Left lung (tissue), 10 donors: ENCODE results near the gene ZNF189. TPM values are rescaled to one million over a fixed set of nuclear protein-coding genes. Genes with fewer than 3 reads are reported as not detected.

Source experiments
- ATAC-seq: fragments of 200-7000 bp; cut with Tn5 transposase; one replicate; pipeline ENCODE4 v1.9.1; 2020; ENCODE audit warnings: moderate library complexity
- DNase-seq, 4 donors: peaks; one replicate each; pipeline ENCODE4 v3.0.0-alpha.2; 2013 to 2020
- H3K27ac ChIP-seq, 2 donors: fragments of 200-600 bp; sonication (generic) in 1 of 2; one replicate each; pipeline versions ENCODE4 v1.5.0 to v1.8.0; 2020 to 2021
- H3K27me3 ChIP-seq, 2 donors: fragments of 200-600 bp; sonication (generic) in 1 of 2; one replicate each; pipeline versions ENCODE4 v1.5.0 to v1.8.0; 2020 to 2021
- H3K36me3 ChIP-seq, 2 donors: fragments of 200-600 bp; sonication (generic) in 1 of 2; one replicate each; pipeline versions ENCODE4 v1.5.0 to v1.8.0; 2020 to 2021
- H3K4me1 ChIP-seq, 2 donors: fragments of 200-600 bp; one replicate each; pipeline ENCODE4 v1.8.0; 2021
- H3K4me3 ChIP-seq, 2 donors: fragments of 200-600 bp; sonication (generic) in 1 of 2; one replicate each; pipeline versions ENCODE4 v1.5.0 to v1.8.0; 2020 to 2021; ENCODE audit warnings: mild to moderate bottlenecking in 1 of 2
- H3K9me3 ChIP-seq, 2 donors: fragments of 200-600 bp; sonication (generic) in 1 of 2; one replicate each; pipeline versions ENCODE4 v1.5.0 to v1.8.0; 2020 to 2021
- intact Hi-C, 2 donors: fragments of 100-400 bp; cut with DNase I; formaldehyde crosslinking; loops; one replicate each; pipeline versions ENCODE4 v1.11.2 to v1.14.2; 2022
- polyA plus RNA-seq, 6 donors: library from polyadenylated mRNA; unstranded; fragments of 120-200 nt; gene quantifications; one replicate each; pipeline ENCODE4 v1.2.1, GENCODE V29; 2013; ENCODE audit not compliant: insufficient read length in 6 of 6
- total RNA-seq, 2 donors: library from RNA; stranded (reverse); fragmentation: NEBNext Ultra II Directional; extraction: Animal tissue kit (Norgen Biotek cat#: 25700); gene quantifications; one replicate each; pipeline ENCODE4 v1.2.1, GENCODE V29; 2021
- TF ChIP-seq, protein P1 (sequence below), 2 donors: fragments of 200-600 bp; sonication (generic) in 1 of 2; IDR thresholded peaks; one replicate each; pipeline versions ENCODE4 v1.5.0 to v1.8.0; 2021; ENCODE audit warnings: antibody characterized with exemption in 2 of 2
- donor health status: DM: no; HTN: yes; CAD: no.
- donor health status: DM: no; HTN: no; CAD: no.

Gene ZNF189
- total and polyA plus RNA-seq, 8 donors, result 15.7 to 45.1 (median 37.9) TPM

DNA sequence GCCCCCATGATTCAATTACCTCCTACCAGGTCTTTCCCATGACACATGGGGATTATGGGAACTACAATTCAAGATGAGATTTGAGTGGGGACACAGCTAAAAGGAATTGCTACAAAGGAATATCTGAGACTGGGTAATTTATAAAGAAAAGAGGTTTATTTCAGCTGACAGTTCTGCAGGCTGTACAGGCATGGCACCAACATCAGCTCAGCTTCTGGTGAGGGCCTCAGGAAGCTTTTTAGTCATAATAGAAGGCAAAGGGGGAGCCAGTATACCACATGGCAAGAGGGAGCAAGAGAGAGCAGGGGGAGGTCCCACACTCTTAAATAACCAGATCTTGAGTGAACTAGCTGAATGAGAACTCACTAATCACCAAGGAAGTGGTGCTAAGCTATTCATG, 48.1 kb downstream of the ZNF189 start:
- TF ChIP-seq, protein P1, sequence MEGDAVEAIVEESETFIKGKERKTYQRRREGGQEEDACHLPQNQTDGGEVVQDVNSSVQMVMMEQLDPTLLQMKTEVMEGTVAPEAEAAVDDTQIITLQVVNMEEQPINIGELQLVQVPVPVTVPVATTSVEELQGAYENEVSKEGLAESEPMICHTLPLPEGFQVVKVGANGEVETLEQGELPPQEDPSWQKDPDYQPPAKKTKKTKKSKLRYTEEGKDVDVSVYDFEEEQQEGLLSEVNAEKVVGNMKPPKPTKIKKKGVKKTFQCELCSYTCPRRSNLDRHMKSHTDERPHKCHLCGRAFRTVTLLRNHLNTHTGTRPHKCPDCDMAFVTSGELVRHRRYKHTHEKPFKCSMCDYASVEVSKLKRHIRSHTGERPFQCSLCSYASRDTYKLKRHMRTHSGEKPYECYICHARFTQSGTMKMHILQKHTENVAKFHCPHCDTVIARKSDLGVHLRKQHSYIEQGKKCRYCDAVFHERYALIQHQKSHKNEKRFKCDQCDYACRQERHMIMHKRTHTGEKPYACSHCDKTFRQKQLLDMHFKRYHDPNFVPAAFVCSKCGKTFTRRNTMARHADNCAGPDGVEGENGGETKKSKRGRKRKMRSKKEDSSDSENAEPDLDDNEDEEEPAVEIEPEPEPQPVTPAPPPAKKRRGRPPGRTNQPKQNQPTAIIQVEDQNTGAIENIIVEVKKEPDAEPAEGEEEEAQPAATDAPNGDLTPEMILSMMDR (IDR thresholded peaks at IDR 0.05), result no peak
- no peak for DNase-seq
- Histone ChIP-seq H3K9me3 (no peaks in the 10 kb centered on the region), H3K27ac (no peak overlapping the region), H3K36me3 (no peaks in the 10 kb centered on the region), H3K4me3 (no peak overlapping the region), H3K4me1 (no peaks in the 10 kb centered on the region), H3K27me3 (peaks cover 4 to 46% of the 10 kb centered on the region in 2 donors)
- ATAC-seq, result no peak
- intact Hi-C loops, result no loop called here

DNA sequence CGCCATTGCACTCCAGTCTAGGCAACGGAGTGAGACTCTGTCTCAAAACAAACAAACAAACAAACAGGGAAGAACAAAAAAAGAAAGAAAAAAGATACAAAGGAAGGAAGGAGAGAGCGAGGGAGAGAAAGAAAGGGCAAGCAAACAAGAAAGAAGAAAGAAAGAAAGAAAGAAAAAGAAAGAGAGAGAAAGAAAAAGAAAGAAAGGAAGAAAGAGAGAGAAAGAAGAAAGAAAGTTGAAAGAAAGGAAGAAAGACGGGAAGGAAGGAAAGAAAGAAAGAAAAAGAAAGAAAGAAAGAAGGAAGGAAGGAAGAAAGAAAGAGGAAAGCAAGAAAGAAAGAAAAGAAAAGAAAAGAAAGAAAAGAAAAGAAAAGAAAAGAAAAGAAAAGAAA, 50.0 kb downstream of the ZNF189 start:
- DNase-seq (no peak), ATAC-seq (no peak)
- Histone ChIP-seq H3K4me1 (no peaks in the 10 kb centered on the region), H3K4me3 (no peak overlapping the region), H3K27ac (no peak overlapping the region), H3K27me3 (peaks cover 4 to 46% of the 10 kb centered on the region in 2 donors), H3K9me3 (no peaks in the 10 kb centered on the region), H3K36me3 (no peaks in the 10 kb centered on the region)
- TF ChIP-seq, protein P1 (IDR thresholded peaks at IDR 0.05), result no peak
- intact Hi-C loops, result no loop called here

DNA sequence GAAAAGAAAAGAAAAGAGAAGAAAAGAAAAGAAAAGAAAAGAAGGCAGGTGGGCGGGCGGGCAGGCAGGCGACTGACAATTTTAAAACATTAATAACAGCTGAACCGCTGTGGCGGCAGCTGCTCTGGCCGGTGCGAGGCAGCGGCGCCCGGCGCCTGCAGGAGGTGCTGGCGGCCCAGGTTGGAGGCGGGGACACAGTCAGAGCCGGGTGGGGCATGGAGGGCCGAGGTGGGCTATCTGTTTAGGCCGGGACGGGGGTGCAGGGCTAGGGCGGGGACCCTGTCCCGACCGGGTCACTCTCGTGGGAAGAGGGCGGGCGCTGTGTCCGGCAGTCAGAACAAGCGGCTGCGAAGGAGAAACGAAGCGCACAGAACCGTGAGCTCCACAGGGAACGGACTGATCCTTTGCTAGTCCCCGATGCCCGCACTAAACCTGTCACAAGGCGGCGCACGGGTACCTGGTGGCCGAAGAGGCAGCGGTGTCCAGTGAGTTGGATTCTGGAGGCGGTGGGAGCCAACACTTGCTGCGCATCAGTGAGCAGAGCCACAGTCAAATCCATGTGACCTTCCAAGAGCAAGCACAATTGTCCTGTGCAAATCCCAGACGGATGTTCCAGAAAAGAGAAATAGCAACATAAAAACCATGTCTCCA, 50.5 kb downstream of the ZNF189 start:
- Histone ChIP-seq H3K27ac (no peak overlapping the region), H3K4me3 (peak overlapping the region; percentile 34 to 37), H3K36me3 (no peaks in the 10 kb centered on the region), H3K27me3 (peaks cover 4 to 46% of the 10 kb centered on the region in 2 donors), H3K4me1 (no peaks in the 10 kb centered on the region), H3K9me3 (no peaks in the 10 kb centered on the region)
- TF ChIP-seq, protein P1 (IDR thresholded peaks at IDR 0.05), result peak; percentile 40 to 43
- DNase-seq (peak; percentile 37 to 92 (median 66)), ATAC-seq (peak; percentile 100)
- intact Hi-C loops, result no loop called here

DNA sequence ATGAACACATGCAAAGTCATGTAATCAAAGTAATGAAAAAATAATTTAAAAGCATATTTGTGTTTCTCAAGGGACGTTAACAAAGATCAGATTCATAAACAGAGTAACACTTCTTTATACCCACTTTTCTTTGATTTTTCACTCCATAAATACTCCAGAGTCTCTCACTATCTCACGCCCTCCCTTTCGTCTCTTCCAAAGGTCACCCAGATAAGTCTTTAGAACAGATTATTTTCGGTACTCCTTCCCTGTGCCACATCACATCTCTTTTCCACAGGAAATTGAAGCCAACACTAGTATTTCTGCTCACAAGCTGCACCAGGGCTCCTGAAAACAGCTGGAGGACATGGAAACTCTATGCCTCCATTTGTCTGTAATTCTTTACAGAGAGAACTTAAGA, 52.3 kb downstream of the ZNF189 start:
- TF ChIP-seq, protein P1 (IDR thresholded peaks at IDR 0.05), result no peak
- ATAC-seq, result no peak
- Histone ChIP-seq H3K9me3 (no peaks in the 10 kb centered on the region), H3K4me3 (no peak overlapping the region), H3K27ac (no peak overlapping the region), H3K27me3 (peaks cover 4 to 46% of the 10 kb centered on the region in 2 donors), H3K36me3 (no peaks in the 10 kb centered on the region), H3K4me1 (no peaks in the 10 kb centered on the region)
- no peak for DNase-seq
- intact Hi-C loops, result no loop called here

DNA sequence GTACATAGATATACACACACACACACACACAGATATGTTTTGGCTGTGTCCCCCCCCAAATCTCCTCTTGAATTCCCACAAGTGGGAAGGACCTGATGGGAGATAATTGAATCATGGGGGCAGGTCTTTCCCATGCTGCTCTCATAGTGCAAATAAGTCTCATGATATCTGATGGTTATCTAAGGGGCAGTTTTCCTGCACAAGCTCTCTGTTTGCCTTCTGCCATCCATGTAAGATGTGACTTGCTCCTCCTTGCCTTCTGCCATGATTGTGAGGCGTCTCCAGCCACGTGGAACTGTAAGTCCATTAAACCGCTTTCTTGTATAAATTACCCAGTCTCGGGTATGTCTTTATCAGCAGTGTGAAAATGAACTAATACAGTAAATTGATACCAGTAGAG, 52.8 kb downstream of the ZNF189 start:
- no peak for ATAC-seq
- intact Hi-C loops, result no loop called here
- H3K9me3 ChIP-seq, result no peaks in the 10 kb centered on the region
- DNase-seq, result no peak
- H3K4me1 ChIP-seq, result no peaks in the 10 kb centered on the region
- H3K4me3 ChIP-seq, result no peak overlapping the region
- no peak overlapping the region for H3K27ac ChIP-seq
- TF ChIP-seq, protein P1 (IDR thresholded peaks at IDR 0.05), result no peak
- no peaks in the 10 kb centered on the region for H3K36me3 ChIP-seq
- peaks cover 4 to 45% of the 10 kb centered on the region in 2 donors for H3K27me3 ChIP-seq
